Suprapubic skin (tissue), 4 donors: ENCODE results near the gene ARMH3. TPM values are rescaled to one million over a fixed set of nuclear protein-coding genes. Genes with fewer than 3 reads are reported as not detected.

Experiments
- DNase-seq, 2 donors: peaks; one replicate each; pipeline ENCODE4 v3.0.0-alpha.2; 2019; ENCODE audit warnings: low spot score in 2 of 2
- H3K27ac ChIP-seq: fragments of 200-600 bp; sonication (generic); one replicate; pipeline ENCODE4 v1.5.1; 2019
- H3K27me3 ChIP-seq: fragments of 200-600 bp; sonication (generic); one replicate; pipeline ENCODE4 v1.5.1; 2019
- H3K36me3 ChIP-seq: fragments of 200-600 bp; sonication (generic); one replicate; pipeline ENCODE4 v1.5.1; 2019
- H3K4me1 ChIP-seq: fragments of 200-600 bp; sonication (generic); one replicate; pipeline ENCODE4 v1.5.1; 2019
- H3K4me3 ChIP-seq: fragments of 200-600 bp; sonication (generic); one replicate; pipeline ENCODE4 v1.5.1; 2019; ENCODE audit warnings: mild to moderate bottlenecking
- H3K9me3 ChIP-seq: fragments of 200-600 bp; sonication (generic); one replicate; pipeline ENCODE4 v1.5.1; 2019
- EP300 ChIP-seq: sonication (generic); formaldehyde crosslinking; IDR thresholded peaks from one replicate; pipeline ENCODE4 v1.6.1; 2017; ENCODE audit warnings: antibody characterized with exemption
- POLR2A ChIP-seq, 2 donors: fragments of 450-650 bp; IDR thresholded peaks; one replicate each; pipeline ENCODE4 v1.6.1; 2017; ENCODE audit warnings: antibody characterized with exemption in 2 of 2, mild to moderate bottlenecking in 2 of 2, moderate library complexity in 2 of 2
- POLR2AphosphoS5 ChIP-seq, 3 donors: sonication (generic); formaldehyde crosslinking; IDR thresholded peaks; one replicate each; pipeline ENCODE4 v1.6.1; 2017; ENCODE audit warnings: antibody characterized with exemption in 3 of 3
- WGBS: methylation state at CpG from one replicate; pipeline ENCODE4 v1.1.5; 2018; 5-methylcytosine and 5-hydroxymethylcytosine counted together
- total RNA-seq, 4 donors: library from RNA; depleted of rRNA; stranded (reverse); fragments of >200 nt; gene quantifications; one replicate each; pipeline ENCODE4 v1.1.0, GENCODE V29; 2016
- TF ChIP-seq, protein P1 (sequence below), 2 donors: fragments of 200-600 bp in 1 of 2; fragments of 450-650 bp in 1 of 2; sonication (generic) in 1 of 2; IDR thresholded peaks; one replicate each; pipeline ENCODE4 v1.5.1; 2016 to 2019; ENCODE audit warnings: antibody characterized with exemption in 2 of 2, mild to moderate bottlenecking in 1 of 2, moderate library complexity in 1 of 2

ARMH3 gene
- total RNA-seq, 4 donors from 2014 or later, result 12.1 to 25.7 (median 20.4) TPM

DNA sequence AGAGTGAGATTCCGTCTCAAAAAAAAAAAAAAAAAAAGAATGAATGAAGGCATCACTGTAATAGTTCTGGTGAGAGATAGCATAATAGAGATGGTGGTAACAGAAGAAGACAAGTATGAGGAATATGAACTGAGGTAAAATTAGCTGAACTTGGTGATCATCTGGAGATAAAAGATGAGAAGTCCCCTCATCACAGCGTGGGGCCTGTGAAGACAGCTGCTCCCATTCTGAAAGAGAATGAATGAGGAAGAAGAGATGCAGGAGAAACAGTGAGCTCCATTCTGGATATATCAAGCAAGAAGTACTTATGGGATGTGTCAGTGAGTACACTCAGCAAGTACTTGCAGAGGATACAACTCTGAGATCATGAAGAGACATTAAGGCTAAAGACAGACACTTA, 28.7 kb downstream of the ARMH3 start:
- H3K4me1 ChIP-seq, result no peaks in the 10 kb centered on the region
- WGBS, result 92% methylated on average over 2 of the region's 2 CpGs
- H3K27ac ChIP-seq, result no peak overlapping the region
- H3K4me3 ChIP-seq, result no peak overlapping the region
- no peaks in the 10 kb centered on the region for H3K9me3 ChIP-seq
- peaks cover 94% of the 10 kb centered on the region for H3K36me3 ChIP-seq
- DNase-seq, result no peak
- no peaks in the 10 kb centered on the region for H3K27me3 ChIP-seq
- TF ChIP-seq, protein P1, sequence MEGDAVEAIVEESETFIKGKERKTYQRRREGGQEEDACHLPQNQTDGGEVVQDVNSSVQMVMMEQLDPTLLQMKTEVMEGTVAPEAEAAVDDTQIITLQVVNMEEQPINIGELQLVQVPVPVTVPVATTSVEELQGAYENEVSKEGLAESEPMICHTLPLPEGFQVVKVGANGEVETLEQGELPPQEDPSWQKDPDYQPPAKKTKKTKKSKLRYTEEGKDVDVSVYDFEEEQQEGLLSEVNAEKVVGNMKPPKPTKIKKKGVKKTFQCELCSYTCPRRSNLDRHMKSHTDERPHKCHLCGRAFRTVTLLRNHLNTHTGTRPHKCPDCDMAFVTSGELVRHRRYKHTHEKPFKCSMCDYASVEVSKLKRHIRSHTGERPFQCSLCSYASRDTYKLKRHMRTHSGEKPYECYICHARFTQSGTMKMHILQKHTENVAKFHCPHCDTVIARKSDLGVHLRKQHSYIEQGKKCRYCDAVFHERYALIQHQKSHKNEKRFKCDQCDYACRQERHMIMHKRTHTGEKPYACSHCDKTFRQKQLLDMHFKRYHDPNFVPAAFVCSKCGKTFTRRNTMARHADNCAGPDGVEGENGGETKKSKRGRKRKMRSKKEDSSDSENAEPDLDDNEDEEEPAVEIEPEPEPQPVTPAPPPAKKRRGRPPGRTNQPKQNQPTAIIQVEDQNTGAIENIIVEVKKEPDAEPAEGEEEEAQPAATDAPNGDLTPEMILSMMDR (IDR thresholded peaks at IDR 0.05), result no peak
- no peak for TF ChIP-seq POLR2A (IDR thresholded peaks at IDR 0.05)
- TF ChIP-seq EP300, result no peak
- TF ChIP-seq POLR2AphosphoS5 (IDR thresholded peaks at IDR 0.05), result no peak

- Histone ChIP-seq H3K4me1 (no peaks in the 10 kb centered on the region), H3K27me3 (no peaks in the 10 kb centered on the region), H3K9me3 (no peaks in the 10 kb centered on the region), H3K4me3 (no peak overlapping the region), H3K36me3 (peaks cover 93% of the 10 kb centered on the region), H3K27ac (no peak overlapping the region)
- WGBS, result 68% methylated on average over 3 of the region's 3 CpGs
- TF ChIP-seq POLR2A (IDR thresholded peaks at IDR 0.05) (no peak), POLR2AphosphoS5 (IDR thresholded peaks at IDR 0.05) (no peak), EP300 (no peak)
- TF ChIP-seq, protein P1 (IDR thresholded peaks at IDR 0.05), result no peak
- no peak for DNase-seq
Observed at GRCh38 chr10:102024799-102025198, 31.2 kb downstream of the ARMH3 start.

DNA sequence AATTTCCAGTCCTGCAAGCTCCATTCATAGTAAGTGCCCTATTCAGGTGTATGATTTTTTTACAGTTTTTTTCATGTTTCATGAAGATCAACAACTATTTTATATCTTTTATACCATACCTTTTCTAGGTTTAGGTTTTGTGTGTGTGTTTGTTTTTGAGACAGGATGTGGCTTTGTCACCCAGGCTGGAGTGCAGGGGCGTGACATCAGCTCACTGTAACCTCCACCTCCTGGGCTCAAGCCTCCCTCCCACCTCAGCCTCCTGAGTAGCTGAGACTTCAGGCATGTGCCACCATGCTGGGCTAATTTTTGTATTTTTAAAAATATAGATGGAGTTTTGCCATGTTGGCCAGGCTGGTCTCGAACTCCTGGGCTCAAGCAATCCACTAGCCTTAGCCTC, 35.0 kb downstream of the ARMH3 start:
- 96% methylated on average over 2 of the region's 2 CpGs for WGBS
- H3K36me3 ChIP-seq, result peaks cover 79% of the 10 kb centered on the region
- H3K4me1 ChIP-seq, result no peaks in the 10 kb centered on the region
- H3K27me3 ChIP-seq, result no peaks in the 10 kb centered on the region
- H3K27ac ChIP-seq, result no peak overlapping the region
- no peak for DNase-seq
- H3K9me3 ChIP-seq, result no peaks in the 10 kb centered on the region
- no peak for TF ChIP-seq POLR2A (IDR thresholded peaks at IDR 0.05)
- TF ChIP-seq POLR2AphosphoS5 (IDR thresholded peaks at IDR 0.05), result no peak
- TF ChIP-seq EP300, result no peak
- TF ChIP-seq, protein P1 (IDR thresholded peaks at IDR 0.05), result no peak
- no peak overlapping the region for H3K4me3 ChIP-seq

DNA sequence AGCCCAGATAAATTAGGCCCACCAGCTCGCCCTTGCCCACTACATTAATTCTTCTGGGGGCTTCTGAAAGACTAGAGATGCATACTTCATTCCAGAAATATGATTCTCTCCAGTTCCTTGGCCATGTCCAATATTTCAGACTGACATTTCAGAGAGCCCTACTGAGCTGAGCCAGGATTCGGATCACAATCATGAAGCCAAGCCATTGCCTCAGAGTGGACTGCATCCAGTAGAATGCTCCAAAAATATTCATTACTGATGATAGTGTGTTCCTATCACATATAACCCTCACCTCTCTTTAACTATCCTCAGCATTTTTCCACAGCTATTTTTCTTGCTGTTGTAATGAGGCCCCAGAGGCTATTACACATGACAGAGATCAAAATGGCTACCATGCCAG, 38.7 kb downstream of the ARMH3 start:
- WGBS, result 81% methylated on average over 2 of the region's 2 CpGs
- H3K9me3 ChIP-seq, result no peaks in the 10 kb centered on the region
- TF ChIP-seq, protein P1 (IDR thresholded peaks at IDR 0.05), result no peak
- TF ChIP-seq POLR2A (IDR thresholded peaks at IDR 0.05) (no peak), POLR2AphosphoS5 (IDR thresholded peaks at IDR 0.05) (no peak), EP300 (no peak)
- H3K27ac ChIP-seq, result no peak overlapping the region
- no peaks in the 10 kb centered on the region for H3K4me1 ChIP-seq
- peaks cover 66% of the 10 kb centered on the region for H3K36me3 ChIP-seq
- DNase-seq, result no peak
- H3K4me3 ChIP-seq, result no peak overlapping the region
- H3K27me3 ChIP-seq, result no peaks in the 10 kb centered on the region

- no peak for DNase-seq
- Histone ChIP-seq H3K27me3 (no peaks in the 10 kb centered on the region), H3K9me3 (no peaks in the 10 kb centered on the region), H3K4me1 (no peaks in the 10 kb centered on the region), H3K36me3 (peaks cover 66% of the 10 kb centered on the region), H3K4me3 (no peak overlapping the region), H3K27ac (no peak overlapping the region)
- TF ChIP-seq, protein P1 (IDR thresholded peaks at IDR 0.05), result no peak
- TF ChIP-seq POLR2A (IDR thresholded peaks at IDR 0.05), result no peak
- TF ChIP-seq EP300, result no peak
Observed at GRCh38 chr10:102016416-102016815, 39.6 kb downstream of the ARMH3 start.
